Natural killer cell treated with Interleukin-12 subunit alpha and Interleukin-12 subunit beta and Interleukin-15 and Interleukin-18, amount 100 ng/mL, for 72 hours (primary cell): ENCODE measurements around the gene GALNT2. TPM values are rescaled to one million over a fixed set of nuclear protein-coding genes. Genes with fewer than 3 reads are reported as not detected.

Experiments used
- ATAC-seq, 2 donors: fragments of 150-1000 bp; cut with Tn5 transposase in 1 of 2; sonication (Bioruptor Pico), chemical (Tn5 transposase) in 1 of 2; 2 replicates each; pipeline ENCODE4 v1.10.0; 2021
- DNase-seq: peaks from one replicate; pipeline ENCODE4 v3.0.0; 2022; ENCODE audit warnings: low spot score
- H3K27ac Mint-ChIP-seq, 2 donors: 1 replicate in 1 of 2; 2 replicates in 1 of 2; pipeline ENCODE4 v1.8.0; 2022; ENCODE audit warnings: mixed read lengths in 2 of 2, mild to moderate bottlenecking in 1 of 2, moderate library complexity in 1 of 2
- H3K27me3 Mint-ChIP-seq, 2 donors: 1 replicate in 1 of 2; 2 replicates in 1 of 2; pipeline ENCODE4 v1.8.0; 2022; ENCODE audit warnings: mixed read lengths in 2 of 2
- H3K36me3 Mint-ChIP-seq: one replicate; pipeline ENCODE4 v1.8.0; 2022; ENCODE audit warnings: mixed read lengths
- H3K4me1 Mint-ChIP-seq, 2 donors: 1 replicate in 1 of 2; 2 replicates in 1 of 2; pipeline ENCODE4 v1.8.0; 2022; ENCODE audit warnings: low read depth in 2 of 2, mixed read lengths in 2 of 2, mild to moderate bottlenecking in 1 of 2
- H3K4me3 Mint-ChIP-seq: one replicate; pipeline ENCODE4 v1.8.0; 2022; ENCODE audit warnings: mixed read lengths
- H3K9me3 Mint-ChIP-seq: 2 replicates; pipeline ENCODE4 v1.8.0; 2022; ENCODE audit warnings: mixed read lengths
- total RNA-seq, 2 donors: library from RNA; stranded (reverse); gene quantifications; one replicate each; pipeline ENCODE4 v1.2.3, GENCODE V29; 2022

Gene GALNT2
- total RNA-seq, 2 donors from 2014 or later, result 37.7 to 51.5 TPM

DNA sequence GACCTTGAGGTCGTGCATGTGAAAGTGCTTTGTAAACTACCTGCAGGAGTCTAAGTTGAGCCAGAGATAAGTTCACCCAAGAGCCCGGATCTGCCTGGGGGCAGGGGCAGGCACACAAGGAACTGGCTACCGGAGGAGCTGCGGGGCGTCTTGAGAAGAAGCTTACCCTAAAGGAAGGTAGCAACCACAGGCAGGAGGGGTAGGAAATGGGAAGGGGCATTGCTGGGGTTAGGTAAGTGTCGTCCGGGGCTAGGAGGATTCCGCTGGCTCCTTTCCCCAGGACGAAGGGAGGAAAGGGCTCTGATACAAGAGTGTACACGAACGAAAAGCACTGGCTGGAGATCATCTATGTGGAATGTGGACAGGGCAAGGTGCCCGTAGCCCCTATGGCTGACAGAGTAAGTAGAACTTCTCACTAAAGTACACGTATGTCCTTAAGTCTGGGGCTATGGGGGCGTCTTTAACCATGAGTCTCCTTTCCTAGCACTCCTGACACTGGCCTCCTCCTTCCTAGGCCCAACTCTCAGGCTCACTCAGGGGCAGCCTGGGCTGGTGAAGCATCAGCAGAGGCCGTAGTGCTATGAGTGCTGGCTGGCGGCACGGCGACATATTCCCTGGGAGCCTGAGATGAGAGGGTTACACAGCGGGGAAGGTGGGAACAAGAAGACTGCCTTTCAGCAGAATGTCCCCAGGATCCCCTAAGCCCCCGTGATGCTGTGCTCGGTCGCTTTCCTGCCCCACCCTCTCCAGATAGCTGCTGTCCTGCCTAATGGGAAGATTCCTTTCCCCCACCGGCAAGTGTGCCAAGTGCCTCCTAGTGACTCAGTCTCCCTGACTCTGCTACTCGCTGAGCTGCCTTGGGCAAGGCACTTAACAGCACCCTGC, 9.1 kb upstream of the GALNT2 start:
- H3K27ac Mint-ChIP-seq, result peak overlapping the region in 1 of 2 donors; percentile 13
- ATAC-seq (no peak), DNase-seq (no peak)
- H3K9me3 Mint-ChIP-seq, result peaks cover 2% of the 10 kb centered on the region
- H3K27me3 Mint-ChIP-seq, result peaks cover 20 to 26% of the 10 kb centered on the region in 2 donors
- H3K36me3 Mint-ChIP-seq, result peaks cover 6% of the 10 kb centered on the region
- no peaks in the 10 kb centered on the region for H3K4me1 Mint-ChIP-seq
- H3K4me3 Mint-ChIP-seq, result no peak overlapping the region

DNA sequence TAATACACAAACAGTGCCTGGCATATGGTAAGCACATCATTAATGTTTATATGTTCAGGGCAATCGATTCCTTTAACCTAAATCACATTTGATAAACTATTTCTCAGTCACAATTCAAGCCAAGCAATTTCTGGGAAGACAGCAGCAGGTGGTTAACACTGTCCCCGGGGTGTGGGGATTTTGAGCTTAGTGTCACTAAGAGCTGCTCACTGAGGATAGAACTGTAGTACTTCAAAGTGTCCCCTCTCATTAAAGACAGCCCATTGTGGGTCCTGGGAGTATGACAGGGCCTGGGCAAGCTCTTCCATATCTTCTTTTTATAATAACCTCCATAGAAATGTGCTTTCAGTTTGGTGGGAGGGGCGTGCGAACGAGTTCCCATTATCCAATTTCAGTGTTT, 8.4 kb upstream of the GALNT2 start:
- Mint-ChIP-seq H3K27ac (no peak overlapping the region), H3K27me3 (peaks cover 20 to 26% of the 10 kb centered on the region in 2 donors), H3K4me1 (no peaks in the 10 kb centered on the region), H3K4me3 (no peak overlapping the region), H3K36me3 (peaks cover 6% of the 10 kb centered on the region), H3K9me3 (peaks cover 2% of the 10 kb centered on the region)
- ATAC-seq (no peak), DNase-seq (no peak)

DNA sequence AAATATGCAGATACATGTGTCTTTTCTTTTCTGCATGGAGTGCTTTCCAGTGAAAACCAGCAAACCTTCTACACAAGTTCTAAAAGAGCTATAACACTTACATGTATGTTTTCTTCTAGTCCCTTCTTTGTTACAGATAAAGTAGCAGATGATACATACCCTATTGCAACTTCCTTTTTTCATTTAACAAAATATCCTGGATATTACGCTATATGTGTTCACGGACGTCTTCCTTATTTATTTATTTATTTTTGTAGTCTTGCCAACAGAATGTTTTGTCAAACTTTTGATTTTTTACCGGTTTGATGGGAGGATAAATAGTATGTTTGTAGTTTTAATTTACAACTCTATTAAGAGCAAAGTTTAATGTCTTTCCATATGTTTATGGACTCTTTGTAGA, 5.2 kb upstream of the GALNT2 start:
- H3K27ac Mint-ChIP-seq, result no peak overlapping the region
- peaks cover 2% of the 10 kb centered on the region for H3K9me3 Mint-ChIP-seq
- DNase-seq (no peak), ATAC-seq (no peak)
- peaks cover 6 to 10% of the 10 kb centered on the region in 2 donors for H3K4me1 Mint-ChIP-seq
- H3K36me3 Mint-ChIP-seq, result peaks cover 6% of the 10 kb centered on the region
- H3K27me3 Mint-ChIP-seq, result peaks cover 20 to 26% of the 10 kb centered on the region in 2 donors
- no peak overlapping the region for H3K4me3 Mint-ChIP-seq

DNA sequence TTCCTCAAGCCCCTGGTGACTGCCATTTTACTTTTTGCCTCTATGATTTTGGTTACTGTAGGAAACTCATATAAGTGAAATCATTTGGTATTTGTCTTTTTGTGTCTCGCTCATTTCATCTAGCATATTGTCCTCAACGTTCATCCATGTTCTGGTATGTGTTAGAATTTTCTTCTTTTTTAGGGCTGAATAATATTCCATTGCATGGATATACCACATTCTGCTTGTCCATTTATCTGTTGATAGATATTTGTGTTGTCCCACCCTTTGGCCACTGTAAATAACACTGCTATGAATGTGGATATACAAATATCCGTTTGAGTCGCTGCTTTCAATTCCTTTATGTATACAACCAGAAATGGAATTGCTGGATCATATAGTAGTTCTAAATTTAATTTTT, 4.5 kb upstream of the GALNT2 start:
- DNase-seq (no peak), ATAC-seq (no peak)
- Mint-ChIP-seq H3K27ac (no peak overlapping the region), H3K9me3 (peaks cover 2% of the 10 kb centered on the region), H3K4me1 (peaks cover 6 to 10% of the 10 kb centered on the region in 2 donors), H3K27me3 (peaks cover 16 to 20% of the 10 kb centered on the region in 2 donors), H3K4me3 (no peak overlapping the region), H3K36me3 (peaks cover 6% of the 10 kb centered on the region)

DNA sequence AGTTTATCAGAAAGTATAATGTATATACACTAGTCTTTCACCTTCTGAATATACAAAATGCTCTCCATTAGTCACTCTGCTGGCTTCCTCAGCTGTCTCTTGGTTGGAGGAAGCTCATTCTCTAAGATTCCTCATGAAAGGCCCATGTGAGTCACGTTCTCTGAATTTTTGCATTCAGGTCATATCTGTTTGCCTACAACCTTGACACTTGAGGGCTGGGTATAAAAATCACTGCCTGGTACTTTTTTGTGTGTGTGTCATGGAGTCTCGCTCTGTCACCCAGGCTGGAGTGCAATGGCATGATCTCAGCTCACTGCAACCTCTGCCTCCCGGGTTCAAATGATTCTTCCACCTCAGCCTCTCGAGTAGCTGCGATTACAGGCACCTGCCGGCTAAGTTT, 2.8 kb upstream of the GALNT2 start:
- Mint-ChIP-seq H3K27ac (no peak overlapping the region), H3K9me3 (peaks cover 2% of the 10 kb centered on the region), H3K36me3 (peaks cover 6% of the 10 kb centered on the region), H3K4me1 (peaks cover 20 to 23% of the 10 kb centered on the region in 2 donors), H3K27me3 (peaks cover 12 to 17% of the 10 kb centered on the region in 2 donors), H3K4me3 (no peak overlapping the region)
- DNase-seq, result no peak
- ATAC-seq, result no peak

DNA sequence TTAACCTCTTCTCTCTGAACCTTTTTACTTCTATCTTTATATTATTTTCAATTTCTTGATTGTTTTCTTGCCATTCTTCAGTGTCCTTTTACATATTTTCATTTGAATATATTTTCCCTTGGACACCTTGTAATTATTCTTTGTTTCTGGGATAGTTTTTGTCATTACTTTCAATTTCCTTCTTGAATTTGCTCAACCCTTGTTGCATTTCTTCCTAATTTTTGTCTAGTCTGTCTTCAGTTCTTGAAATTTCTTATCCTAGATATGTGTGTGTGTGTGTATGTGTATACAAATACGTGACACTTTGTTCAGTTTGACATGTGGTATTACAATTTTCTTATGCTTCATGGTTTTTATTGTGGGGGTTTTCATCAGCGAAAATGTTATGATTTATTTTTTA, 1.9 kb upstream of the GALNT2 start:
- no peak overlapping the region for H3K4me3 Mint-ChIP-seq

DNA sequence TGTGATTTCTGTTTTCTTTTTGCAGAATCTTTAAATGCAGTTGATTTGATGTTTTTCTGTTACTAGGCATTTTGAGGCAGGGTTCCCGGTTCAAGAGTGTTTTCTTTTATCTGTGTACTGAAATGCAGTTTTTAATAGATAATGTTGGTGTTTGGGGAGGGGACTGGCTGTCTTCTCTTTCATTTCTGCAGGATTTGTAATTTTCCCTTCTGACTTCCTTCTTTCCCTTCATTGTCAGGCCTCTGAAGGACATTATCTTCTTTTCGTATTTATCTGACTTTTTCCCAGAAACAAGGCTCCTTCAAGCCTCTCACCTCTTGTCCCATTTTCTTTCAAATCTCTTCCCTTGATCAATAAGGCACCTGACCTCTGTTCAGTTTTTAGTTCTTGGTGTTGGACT, 1.5 kb upstream of the GALNT2 start:
- peaks cover 8 to 15% of the 10 kb centered on the region in 2 donors for H3K27me3 Mint-ChIP-seq
- H3K9me3 Mint-ChIP-seq, result peaks cover 2% of the 10 kb centered on the region
- DNase-seq, result no peak
- H3K36me3 Mint-ChIP-seq, result peaks cover 6% of the 10 kb centered on the region
- peak overlapping the region; percentile 87 for H3K4me3 Mint-ChIP-seq
- ATAC-seq, result no peak
- H3K27ac Mint-ChIP-seq, result peak overlapping the region; percentile 75 to 88
- H3K4me1 Mint-ChIP-seq, result peaks cover 26 to 31% of the 10 kb centered on the region in 2 donors

More for the DNA sequence above, 1.9 kb upstream of the GALNT2 start:
- Mint-ChIP-seq H3K9me3 (peaks cover 2% of the 10 kb centered on the region), H3K4me1 (peaks cover 22 to 27% of the 10 kb centered on the region in 2 donors), H3K27me3 (peaks cover 9 to 17% of the 10 kb centered on the region in 2 donors), H3K36me3 (peaks cover 6% of the 10 kb centered on the region), H3K27ac (no peak overlapping the region)
- no peak for ATAC-seq
- DNase-seq, result no peak

DNA sequence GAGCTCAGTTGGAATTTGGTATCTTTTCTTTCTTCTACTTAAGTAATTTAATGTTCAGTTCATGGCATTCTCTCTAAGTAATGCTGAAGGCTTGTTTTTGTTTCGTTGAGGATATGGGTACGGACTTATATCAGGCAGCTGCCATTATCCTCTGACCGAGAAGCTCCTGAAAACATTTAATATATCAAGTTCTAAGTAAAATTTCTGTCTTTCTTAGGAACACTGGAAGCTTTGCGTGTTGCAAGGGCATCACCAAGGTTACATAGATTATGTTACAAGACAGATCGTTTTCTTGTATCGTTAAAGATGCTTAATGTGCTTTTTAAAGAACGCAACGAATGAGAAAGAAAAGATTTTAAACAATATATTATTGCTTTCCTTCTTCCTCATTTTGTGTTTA, 1.0 kb upstream of the GALNT2 start:
- peak overlapping the region; percentile 87 for H3K4me3 Mint-ChIP-seq
- peaks cover 29 to 35% of the 10 kb centered on the region in 2 donors for H3K4me1 Mint-ChIP-seq
- H3K36me3 Mint-ChIP-seq, result peaks cover 6% of the 10 kb centered on the region
- H3K27ac Mint-ChIP-seq, result peak overlapping the region; percentile 75 to 88
- ATAC-seq (no peak), DNase-seq (no peak)
- H3K9me3 Mint-ChIP-seq, result peaks cover 2% of the 10 kb centered on the region
- peaks cover 6 to 11% of the 10 kb centered on the region in 2 donors for H3K27me3 Mint-ChIP-seq

DNA sequence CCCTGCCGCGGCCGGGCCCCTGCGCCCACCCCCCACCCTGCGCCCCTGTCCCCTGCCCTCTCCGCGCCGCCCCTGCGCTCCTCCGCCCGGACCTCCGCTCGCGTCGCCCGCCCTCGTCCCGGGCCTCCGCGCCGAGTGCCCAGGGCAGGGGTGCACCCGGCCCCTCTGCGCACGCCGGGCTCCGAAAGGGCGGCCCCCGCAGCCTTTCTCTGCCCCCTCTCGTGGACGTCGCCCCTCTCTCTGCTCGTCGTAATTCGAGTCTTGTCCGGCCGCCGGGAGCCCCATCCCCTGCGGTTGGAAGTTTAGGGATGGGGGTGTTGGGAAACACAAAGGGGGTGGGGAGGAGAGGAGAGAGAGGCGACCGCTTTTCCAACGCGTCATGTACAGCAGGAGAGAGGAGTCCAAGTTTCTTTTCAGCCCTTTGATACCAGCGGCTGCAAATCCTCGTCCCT, 407 bp downstream of the GALNT2 start:
- Mint-ChIP-seq H3K36me3 (peaks cover 3% of the 10 kb centered on the region), H3K9me3 (peaks cover 2% of the 10 kb centered on the region), H3K27me3 (peaks cover 3 to 4% of the 10 kb centered on the region in 2 donors), H3K27ac (peak overlapping the region; percentile 63 to 71), H3K4me3 (peak overlapping the region; percentile 89), H3K4me1 (peaks cover 33 to 45% of the 10 kb centered on the region in 2 donors)
- DNase-seq, result no peak
- peak in 1 of 2 donors; percentile 47 for ATAC-seq

DNA sequence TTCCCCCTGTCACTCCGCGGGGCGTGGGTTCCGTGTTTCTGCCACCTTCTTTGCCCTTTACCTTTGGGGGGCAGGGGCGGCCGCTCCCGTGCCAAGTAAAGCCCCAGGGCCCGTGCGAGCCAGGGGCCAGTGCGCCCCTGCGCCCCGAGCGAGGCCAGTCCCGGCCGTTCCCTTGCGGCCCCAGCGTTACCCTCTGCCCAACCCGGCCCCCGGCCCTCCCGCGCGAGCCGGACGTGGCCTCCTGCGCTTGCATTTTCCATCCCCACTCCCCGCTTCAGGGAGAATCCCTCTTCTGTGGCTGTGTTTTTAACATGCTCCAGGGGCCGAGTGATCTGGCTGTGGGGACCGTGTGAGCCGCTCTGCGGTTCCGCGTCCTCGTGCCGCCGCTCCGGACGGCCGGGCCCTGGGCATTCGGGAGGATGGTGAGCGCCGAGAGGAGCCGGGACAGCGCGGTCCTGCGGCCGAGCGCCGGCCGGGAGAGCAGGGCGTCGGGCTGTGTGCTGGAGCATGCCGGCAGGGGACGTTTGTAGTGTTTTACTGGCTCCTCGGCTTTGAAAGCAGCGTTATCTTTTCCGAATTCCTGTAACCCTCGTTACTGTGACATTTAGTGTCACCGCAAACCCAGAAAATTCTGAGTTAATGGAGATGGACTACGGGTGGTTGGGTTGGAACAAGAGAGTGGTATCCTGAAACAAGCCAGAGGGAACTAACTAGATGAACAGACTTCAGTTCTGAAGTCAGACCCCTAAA, 1.0 kb downstream of the GALNT2 start:
- Mint-ChIP-seq H3K36me3 (no peaks in the 10 kb centered on the region), H3K4me3 (peak overlapping the region; percentile 89), H3K27ac (peak overlapping the region; percentile 63 to 71), H3K9me3 (no peaks in the 10 kb centered on the region), H3K27me3 (peaks cover 0 to 2% of the 10 kb centered on the region in 2 donors), H3K4me1 (peaks cover 37 to 49% of the 10 kb centered on the region in 2 donors)
- DNase-seq (peak; percentile 70), ATAC-seq (no peak)

DNA sequence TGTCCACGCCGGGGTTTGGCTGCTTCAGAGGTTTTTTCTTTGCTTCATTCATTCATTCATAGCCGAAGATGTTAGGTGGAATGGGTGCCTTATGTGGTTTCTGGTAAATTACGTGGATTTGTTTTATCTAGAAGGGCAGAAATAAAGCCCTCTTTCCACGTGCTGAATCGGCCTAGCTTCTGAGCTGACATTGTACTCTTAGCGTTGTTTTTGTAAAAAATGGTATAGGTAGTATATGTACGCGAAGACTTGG, 1.5 kb downstream of the GALNT2 start:
- no peaks in the 10 kb centered on the region for H3K36me3 Mint-ChIP-seq
- ATAC-seq (no peak), DNase-seq (no peak)
- peak overlapping the region; percentile 89 for H3K4me3 Mint-ChIP-seq
- no peaks in the 10 kb centered on the region for H3K9me3 Mint-ChIP-seq
- H3K27me3 Mint-ChIP-seq, result peaks cover 0 to 2% of the 10 kb centered on the region in 2 donors
- H3K4me1 Mint-ChIP-seq, result peaks cover 40 to 54% of the 10 kb centered on the region in 2 donors
- H3K27ac Mint-ChIP-seq, result peak overlapping the region; percentile 63 to 71

DNA sequence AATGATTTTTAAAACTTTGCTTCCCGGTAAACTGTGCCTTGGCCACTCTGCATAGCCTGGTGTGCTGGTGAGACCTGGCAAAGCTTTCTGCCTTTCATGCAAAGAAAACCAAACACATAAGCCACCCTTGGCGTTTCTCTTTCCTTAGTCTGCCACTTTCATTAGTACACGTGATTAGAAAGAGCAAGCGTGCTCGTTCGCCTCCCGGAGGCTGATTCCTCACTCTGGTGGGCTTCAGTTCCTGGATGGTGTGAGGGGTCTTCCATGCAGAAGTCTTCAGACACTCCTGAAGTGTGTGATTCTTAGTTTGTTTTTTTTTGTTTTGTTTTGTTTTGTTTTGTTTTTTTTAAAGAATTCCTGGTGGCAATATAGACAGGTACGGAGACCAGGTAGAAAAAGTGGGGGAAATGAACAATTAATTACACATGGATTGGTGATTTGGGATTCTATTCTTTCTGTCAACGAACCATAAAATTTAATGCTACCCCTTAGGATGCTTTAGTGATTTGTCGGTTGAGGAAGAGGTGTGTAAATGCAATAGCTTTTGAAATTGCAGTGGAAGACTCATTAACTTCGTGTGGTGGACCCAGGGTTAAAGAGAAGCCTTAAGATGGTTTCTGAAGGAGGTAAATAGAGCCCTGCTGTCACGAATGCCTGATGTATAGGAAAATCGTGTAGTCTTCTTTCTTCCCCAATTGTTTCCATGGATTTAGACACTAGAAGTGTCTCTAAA, 2.1 kb downstream of the GALNT2 start:
- no peak for DNase-seq
- peaks cover 0 to 1% of the 10 kb centered on the region in 2 donors for H3K27me3 Mint-ChIP-seq
- peaks cover 40 to 55% of the 10 kb centered on the region in 2 donors for H3K4me1 Mint-ChIP-seq
- H3K36me3 Mint-ChIP-seq, result no peaks in the 10 kb centered on the region
- peak overlapping the region; percentile 63 to 71 for H3K27ac Mint-ChIP-seq
- ATAC-seq, result no peak
- peak overlapping the region; percentile 89 for H3K4me3 Mint-ChIP-seq
- no peaks in the 10 kb centered on the region for H3K9me3 Mint-ChIP-seq

DNA sequence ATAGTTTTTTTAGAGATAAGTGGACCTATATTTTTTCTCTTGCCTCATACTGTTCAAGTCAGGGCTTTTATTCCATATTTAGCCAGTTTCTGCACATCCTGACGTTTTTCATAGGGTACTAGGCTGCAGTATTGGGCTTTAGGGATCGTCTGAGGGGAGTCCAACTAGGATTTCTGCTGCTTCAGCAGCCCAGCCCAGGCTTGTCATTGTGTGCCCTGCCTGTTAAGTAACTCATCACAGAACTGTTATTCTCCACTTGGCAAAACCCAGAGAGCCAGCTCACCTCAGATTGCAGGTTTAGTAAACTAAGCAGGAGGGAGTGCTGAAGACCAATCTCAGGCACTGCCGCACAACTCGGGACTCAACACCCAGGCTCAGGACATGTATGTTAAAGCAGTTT, 2.8 kb downstream of the GALNT2 start:
- Mint-ChIP-seq H3K36me3 (no peaks in the 10 kb centered on the region), H3K4me1 (peaks cover 40 to 55% of the 10 kb centered on the region in 2 donors), H3K27me3 (no peaks in the 10 kb centered on the region), H3K9me3 (no peaks in the 10 kb centered on the region), H3K4me3 (peak overlapping the region; percentile 89), H3K27ac (peak overlapping the region in 1 of 2 donors; percentile 71)
- DNase-seq (no peak), ATAC-seq (no peak)
